NCI-H2107 treated with DMSO at 0.1 percent for 48 hours (cell line): Measurements from ENCODE around the gene SLC4A5.

Source experiments
- DNase-seq: peaks from one replicate; lab custom pipeline; 2025; ENCODE audit not compliant: unreplicated experiment; lab: John Stamatoyannopoulos, UW

Gene SLC4A5

GRCh38 chr2:74278694-74279093, 64.5 kb downstream of the SLC4A5 start:
- no peak for DNase-seq

GRCh38 chr2:74278176-74278575, 65.0 kb downstream of the SLC4A5 start:
- no peak for DNase-seq

GRCh38 chr2:74275228-74275627, 68.0 kb downstream of the SLC4A5 start:
- no peak for DNase-seq

GRCh38 chr2:74269667-74270066, 73.5 kb downstream of the SLC4A5 start:
- DNase-seq: no peak

- DNase-seq: peak; percentile 17
Observed at GRCh38 chr2:74267068-74267467, 76.1 kb downstream of the SLC4A5 start.

GRCh38 chr2:74264281-74264680, 78.9 kb downstream of the SLC4A5 start:
- DNase-seq: no peak

- no peak for DNase-seq
Observed at GRCh38 chr2:74262681-74263080, 80.5 kb downstream of the SLC4A5 start.

- DNase-seq: peak; percentile 53
Observed at GRCh38 chr2:74261204-74261864, 81.9 kb downstream of the SLC4A5 start.

GRCh38 chr2:74260495-74260894, 82.7 kb downstream of the SLC4A5 start:
- DNase-seq: no peak

GRCh38 chr2:74259733-74260132, 83.5 kb downstream of the SLC4A5 start:
- DNase-seq: no peak

- no peak for DNase-seq
Observed at GRCh38 chr2:74259191-74259590, 84.0 kb downstream of the SLC4A5 start.

- no peak for DNase-seq
Observed at GRCh38 chr2:74255660-74256213, 87.5 kb downstream of the SLC4A5 start.

- no peak for DNase-seq
Observed at GRCh38 chr2:74253971-74254310, 89.3 kb downstream of the SLC4A5 start.

GRCh38 chr2:74253306-74253970, 89.8 kb downstream of the SLC4A5 start:
- no peak for DNase-seq

- no peak for DNase-seq
Observed at GRCh38 chr2:74252862-74253261, 90.4 kb downstream of the SLC4A5 start.

- DNase-seq: no peak
Observed at GRCh38 chr2:74252036-74252435, 91.2 kb downstream of the SLC4A5 start.

- peak; percentile 9 for DNase-seq
Observed at GRCh38 chr2:74250189-74250631, 93.0 kb downstream of the SLC4A5 start.

- DNase-seq: no peak
Observed at GRCh38 chr2:74249406-74250122, 93.7 kb downstream of the SLC4A5 start.

- DNase-seq: no peak
Observed at GRCh38 chr2:74246496-74247195, 96.6 kb downstream of the SLC4A5 start.

GRCh38 chr2:74244286-74244685, 98.9 kb downstream of the SLC4A5 start:
- no peak for DNase-seq

- DNase-seq: no peak
Observed at GRCh38 chr2:74242354-74243071, 100.7 kb downstream of the SLC4A5 start.
